ENCODE results near the gene NUMBL.

DNA sequence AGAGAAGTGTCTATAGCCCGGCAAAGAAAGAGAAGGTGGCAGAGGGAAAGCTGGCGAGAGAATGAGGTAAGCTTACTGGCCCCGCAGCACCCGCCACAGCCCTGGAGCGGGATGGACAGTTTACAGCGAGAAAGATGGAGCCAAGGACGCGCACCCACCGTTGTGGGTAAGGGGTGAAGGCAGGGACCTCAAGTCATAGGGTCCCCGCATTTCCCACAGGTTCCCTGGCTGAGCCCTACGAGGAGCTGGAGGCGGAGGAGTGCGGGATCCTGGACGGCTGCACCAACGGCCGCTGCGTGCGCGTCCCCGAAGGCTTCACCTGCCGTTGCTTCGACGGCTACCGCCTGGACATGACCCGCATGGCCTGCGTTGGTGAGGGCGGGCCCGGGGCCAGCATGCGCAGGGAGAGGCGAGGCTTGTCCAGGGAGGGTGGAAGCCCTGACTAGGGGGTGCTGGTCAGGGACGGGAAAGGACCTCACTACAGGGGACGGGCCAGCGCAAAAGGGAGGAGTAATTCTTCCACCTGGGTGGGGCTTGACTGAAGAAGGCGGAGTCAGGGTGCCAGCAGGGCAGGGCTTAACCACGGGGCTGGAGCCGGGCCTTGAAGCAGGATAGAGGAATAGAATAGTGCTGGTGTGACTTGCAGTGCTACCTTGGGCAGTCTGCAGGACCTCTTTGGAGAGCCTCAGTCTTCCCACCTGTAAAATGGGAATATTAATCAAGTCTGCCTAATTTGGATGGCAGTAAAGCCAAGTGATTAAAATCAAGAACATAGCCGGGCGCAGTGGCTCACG is 62.8 kb downstream of the NUMBL start:
- TF ChIP-seq, protein P1, sequence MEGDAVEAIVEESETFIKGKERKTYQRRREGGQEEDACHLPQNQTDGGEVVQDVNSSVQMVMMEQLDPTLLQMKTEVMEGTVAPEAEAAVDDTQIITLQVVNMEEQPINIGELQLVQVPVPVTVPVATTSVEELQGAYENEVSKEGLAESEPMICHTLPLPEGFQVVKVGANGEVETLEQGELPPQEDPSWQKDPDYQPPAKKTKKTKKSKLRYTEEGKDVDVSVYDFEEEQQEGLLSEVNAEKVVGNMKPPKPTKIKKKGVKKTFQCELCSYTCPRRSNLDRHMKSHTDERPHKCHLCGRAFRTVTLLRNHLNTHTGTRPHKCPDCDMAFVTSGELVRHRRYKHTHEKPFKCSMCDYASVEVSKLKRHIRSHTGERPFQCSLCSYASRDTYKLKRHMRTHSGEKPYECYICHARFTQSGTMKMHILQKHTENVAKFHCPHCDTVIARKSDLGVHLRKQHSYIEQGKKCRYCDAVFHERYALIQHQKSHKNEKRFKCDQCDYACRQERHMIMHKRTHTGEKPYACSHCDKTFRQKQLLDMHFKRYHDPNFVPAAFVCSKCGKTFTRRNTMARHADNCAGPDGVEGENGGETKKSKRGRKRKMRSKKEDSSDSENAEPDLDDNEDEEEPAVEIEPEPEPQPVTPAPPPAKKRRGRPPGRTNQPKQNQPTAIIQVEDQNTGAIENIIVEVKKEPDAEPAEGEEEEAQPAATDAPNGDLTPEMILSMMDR (conservative IDR thresholded peaks at IDR 0.05; ENCODE audit: low read depth, low read length), result no peak
- TF ChIP-seq EZH2phosphoT487 (IDR thresholded peaks at IDR 0.05; ENCODE audit: borderline replicate concordance, low read length), result no peak

Measured in PC-3 (cell line).